Activated naive CD4-positive, alpha-beta T cell treated with anti-CD3 and anti-CD28 coated beads, Interleukin-2, amount 50 U/mL, for 72 hours (primary cell): ENCODE results near the gene SRMS. TPM values are rescaled to one million over a fixed set of nuclear protein-coding genes. Genes with fewer than 3 reads are reported as not detected.

Experiments used
- ATAC-seq, 2 donors: fragments of 150-1000 bp; cut with Tn5 transposase; 2 replicates each; pipeline ENCODE4 v1.10.0; 2021; ENCODE audit warnings: mild to moderate bottlenecking in 2 of 2, moderate library complexity in 2 of 2
- DNase-seq, 2 donors: peaks; one replicate each; pipeline ENCODE4 v3.0.0; 2021 to 2022; ENCODE audit warnings: low spot score in 2 of 2
- H3K27ac Mint-ChIP-seq, 2 donors: one replicate each; pipeline ENCODE4 v1.8.0; 2022; ENCODE audit warnings: mild to moderate bottlenecking in 2 of 2, mixed read lengths in 2 of 2
- H3K36me3 Mint-ChIP-seq, 2 donors: one replicate each; pipeline ENCODE4 v1.8.0; 2022; ENCODE audit warnings: mixed read lengths in 2 of 2
- H3K9me3 Mint-ChIP-seq, 2 donors: one replicate each; pipeline ENCODE4 v1.8.0; 2022; ENCODE audit warnings: mixed read lengths in 2 of 2
- total RNA-seq, 2 donors: library from RNA; stranded (reverse); gene quantifications; one replicate each; pipeline ENCODE4 v1.2.3, GENCODE V29; 2022

SRMS gene
- total RNA-seq, 2 donors from 2014 or later, result not detected

DNA sequence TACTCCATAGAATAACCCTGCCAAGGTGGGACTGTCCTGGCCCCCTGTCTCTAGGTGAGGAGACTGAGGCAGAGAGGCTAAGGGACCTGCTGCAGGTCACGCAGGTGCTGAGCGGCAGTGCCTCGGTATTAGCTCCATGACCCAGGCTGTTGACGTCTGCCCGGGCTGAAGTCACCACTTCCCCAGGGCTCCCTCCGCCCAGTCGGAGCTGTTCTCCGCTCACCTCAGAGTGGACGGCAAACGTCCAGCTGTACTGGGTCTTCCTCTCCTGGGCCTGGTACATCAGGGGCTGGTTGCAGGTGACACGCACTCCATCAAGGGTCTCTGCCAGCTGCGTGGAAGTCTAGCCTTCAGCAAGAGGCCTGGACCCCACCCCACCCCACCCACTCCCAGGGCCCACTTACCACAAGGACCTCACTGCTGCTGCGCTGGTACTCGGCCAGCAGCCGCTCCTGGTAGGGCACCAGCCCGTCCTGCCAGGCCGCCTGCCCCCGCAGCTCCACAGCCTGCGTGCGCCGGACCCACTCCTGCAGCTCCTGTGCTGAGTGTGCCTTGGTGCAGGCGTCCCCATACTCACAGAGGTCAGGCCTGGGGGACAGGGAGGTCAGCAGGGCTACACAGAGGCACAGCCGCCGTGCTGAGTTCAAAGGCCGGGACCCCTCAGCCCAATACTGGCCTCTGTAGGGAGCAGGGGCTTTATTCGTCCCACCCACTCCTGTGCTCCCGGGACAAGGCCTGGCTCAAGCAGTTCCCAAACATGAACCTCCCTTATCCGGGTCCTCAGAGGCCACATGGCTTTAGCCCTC, 22.9 kb upstream of the SRMS start:
- no peak overlapping the region for H3K27ac Mint-ChIP-seq
- H3K9me3 Mint-ChIP-seq, result no peaks in the 10 kb centered on the region
- ATAC-seq (no peak), DNase-seq (no peak)
- H3K36me3 Mint-ChIP-seq, result no peaks in the 10 kb centered on the region

DNA sequence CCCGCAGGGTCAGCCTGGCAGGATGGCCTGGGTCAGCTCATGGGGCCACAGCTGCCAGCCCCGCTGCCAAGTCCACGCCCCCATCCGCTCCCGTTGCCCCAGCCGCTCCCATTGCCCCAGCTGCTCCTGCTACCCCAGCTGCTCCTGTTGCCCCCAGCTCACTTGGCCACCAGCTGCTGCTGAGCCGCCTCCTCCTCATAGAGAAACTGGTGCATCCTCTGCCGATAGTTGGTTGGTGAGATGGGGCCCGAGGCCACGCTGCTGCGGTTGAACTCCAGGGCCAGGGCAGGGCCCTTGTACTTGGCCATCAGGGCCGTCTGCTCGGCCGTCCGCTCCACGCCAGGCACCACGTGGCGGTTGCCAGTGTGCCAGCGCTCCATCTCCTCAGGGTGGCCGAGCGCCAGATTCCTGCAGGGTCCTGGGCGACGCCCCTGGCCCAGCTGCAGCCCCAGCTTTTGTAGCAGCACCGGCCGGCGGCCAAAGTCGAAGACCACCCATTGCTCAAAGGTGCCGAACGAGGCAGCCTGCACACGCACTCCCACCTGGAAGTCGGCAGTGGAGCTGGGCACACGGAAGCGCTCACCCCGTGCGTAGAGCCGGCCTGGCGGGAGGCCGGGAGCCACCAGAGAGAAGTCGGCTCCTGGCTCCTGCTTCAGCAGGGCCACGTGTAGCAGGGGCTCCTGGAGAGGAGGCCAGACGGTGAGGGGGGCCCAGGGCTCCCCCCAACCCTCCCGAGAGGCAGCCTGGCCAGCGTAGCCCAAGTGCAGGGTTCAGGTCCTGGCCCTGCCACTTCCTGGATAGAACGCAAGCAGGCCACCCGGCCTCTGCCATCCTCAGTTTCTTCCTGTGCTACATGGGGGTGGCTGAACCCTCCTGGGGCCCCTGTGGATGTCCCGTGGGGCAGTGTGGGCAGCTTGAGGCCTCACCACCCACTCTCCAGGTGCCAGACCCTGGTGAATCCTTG, 21.7 kb upstream of the SRMS start:
- Mint-ChIP-seq H3K27ac (no peak overlapping the region), H3K9me3 (no peaks in the 10 kb centered on the region), H3K36me3 (no peaks in the 10 kb centered on the region)
- ATAC-seq (no peak), DNase-seq (no peak)

DNA sequence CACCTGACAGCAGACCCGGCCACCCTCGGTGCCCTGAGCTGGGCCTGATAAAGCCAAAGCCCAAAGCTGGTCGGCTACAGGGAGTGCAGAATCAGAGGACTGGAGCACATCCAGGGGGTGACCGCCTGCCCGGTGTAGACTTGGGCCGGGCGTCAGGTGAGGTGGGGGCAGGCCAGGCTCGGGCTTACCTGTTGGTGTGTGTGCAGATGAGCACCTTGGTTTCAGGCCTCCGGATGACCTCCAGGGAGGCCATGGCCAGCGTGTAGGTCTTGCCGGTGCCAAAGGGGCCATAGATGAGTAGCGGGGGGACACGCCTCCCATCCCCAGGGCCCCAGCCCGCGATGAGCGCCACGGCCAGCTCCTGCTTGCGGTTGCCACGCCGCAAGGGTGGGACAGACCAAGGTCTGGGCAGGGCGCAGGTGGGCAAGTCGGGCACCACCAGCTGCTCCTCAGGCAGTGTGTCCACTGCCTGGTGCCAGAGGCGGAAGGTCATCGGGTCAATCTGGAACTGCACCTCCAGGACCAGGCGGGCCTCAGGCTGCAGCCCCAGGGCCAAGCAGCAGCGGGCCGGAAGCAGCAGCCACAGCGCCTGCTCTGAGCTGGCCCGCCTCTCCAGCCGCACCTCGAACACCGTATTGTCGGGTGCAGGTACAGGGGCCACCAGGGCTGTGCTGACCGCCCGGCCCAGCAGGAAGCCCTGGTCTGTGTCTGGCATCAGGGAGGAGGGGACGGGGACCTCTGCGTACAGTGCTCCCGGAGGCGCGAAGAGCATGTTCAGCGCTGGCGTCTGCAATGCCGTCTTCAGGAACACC, 20.8 kb upstream of the SRMS start:
- H3K27ac Mint-ChIP-seq, result peak overlapping the region; percentile 36 to 64
- peak in 1 of 2 donors; percentile 4 for ATAC-seq
- H3K9me3 Mint-ChIP-seq, result no peaks in the 10 kb centered on the region
- no peaks in the 10 kb centered on the region for H3K36me3 Mint-ChIP-seq
- no peak for DNase-seq

DNA sequence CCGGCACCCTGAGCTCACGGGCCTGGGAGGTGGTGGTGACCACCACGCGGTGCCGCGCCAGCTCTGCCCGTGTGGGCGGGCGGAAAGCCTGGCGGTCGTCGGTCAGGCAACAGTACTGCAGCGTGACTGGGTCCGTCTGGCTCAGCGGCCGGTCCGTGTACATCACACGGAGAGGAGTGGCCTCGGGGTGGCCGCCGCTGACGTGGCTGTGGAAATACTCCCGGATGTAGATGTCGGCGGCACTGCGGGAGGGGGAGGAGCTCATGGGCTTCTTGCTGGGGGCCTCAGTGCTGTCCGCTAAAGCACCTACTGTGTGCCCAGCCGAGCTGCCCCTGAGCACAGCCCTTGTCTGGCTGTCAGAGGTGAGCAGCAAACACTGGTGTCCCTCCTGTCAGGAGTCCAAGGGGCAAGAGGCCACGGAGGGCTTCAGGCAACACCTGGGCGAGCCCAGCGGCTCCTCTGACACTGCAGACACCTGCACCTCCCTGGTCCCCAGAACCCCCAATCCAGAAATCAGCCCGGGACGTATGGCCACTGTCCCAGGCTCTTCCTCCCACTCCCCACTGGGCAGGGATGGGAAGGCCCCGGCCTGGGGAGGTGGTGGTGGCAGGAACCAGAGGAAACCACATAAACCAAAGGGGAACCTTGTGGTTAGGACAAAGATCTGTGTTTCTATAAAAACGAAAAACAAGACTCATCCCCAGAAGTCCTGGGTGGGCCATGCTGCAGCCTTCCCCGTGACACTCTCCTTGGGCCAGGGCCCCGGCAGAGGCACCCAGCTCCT, 20.0 kb upstream of the SRMS start:
- Mint-ChIP-seq H3K27ac (peak overlapping the region; percentile 36 to 64), H3K36me3 (no peaks in the 10 kb centered on the region), H3K9me3 (no peaks in the 10 kb centered on the region)
- ATAC-seq (peak; percentile 87 to 89), DNase-seq (peak; percentile 60 to 78)

DNA sequence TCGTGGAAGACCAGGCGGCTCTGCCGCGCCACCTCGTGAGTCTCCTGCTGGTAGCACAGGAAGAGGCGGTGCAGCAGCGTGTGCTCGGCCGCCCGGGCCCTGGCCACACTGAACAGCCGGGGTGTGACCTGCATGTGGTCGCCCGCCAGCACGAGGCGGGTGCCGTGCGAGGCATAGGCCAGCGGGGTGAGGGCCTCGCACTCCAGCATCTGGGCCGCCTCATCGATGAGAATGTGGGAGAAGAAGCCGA, 19.5 kb upstream of the SRMS start:
- Mint-ChIP-seq H3K36me3 (no peaks in the 10 kb centered on the region), H3K9me3 (no peaks in the 10 kb centered on the region), H3K27ac (peak overlapping the region in 1 of 2 donors; percentile 64)
- no peak for DNase-seq
- ATAC-seq, result no peak

DNA sequence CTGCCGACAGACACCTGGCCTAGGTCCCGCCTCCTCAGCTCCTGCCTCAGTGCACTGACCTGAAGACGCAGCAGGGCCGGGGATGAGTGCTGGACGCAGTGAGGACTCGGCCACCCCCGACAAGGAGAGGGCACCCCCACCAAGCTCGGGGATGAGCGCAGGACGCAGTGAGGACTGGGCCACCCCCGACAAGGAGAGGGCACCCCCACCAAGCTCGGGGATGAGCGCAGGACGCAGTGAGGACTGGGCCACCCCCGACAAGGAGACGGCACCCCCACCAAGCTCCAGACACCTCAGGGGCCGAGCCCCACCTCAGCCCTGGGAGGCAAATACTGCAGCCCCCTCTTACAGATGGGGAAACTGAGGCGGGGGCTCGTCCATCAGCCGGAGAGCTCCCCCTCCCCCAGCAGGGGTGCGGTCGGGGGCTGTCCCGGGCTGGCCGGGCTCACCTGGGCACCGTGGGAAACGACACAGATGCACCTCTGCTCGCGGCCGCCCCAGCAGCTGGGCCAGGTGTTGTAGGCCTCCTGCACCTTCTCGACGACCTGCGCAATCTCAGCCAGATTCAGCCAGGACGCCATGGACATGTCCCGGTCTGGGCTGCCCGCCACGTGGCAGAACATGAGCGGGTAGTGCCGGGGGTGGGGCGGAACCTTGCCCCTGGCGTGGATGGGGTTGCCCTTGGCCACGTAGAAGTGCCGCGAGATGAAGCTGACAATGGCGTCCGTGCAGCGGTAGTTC, 19.0 kb upstream of the SRMS start:
- H3K36me3 Mint-ChIP-seq, result no peaks in the 10 kb centered on the region
- DNase-seq (no peak), ATAC-seq (no peak)
- H3K9me3 Mint-ChIP-seq, result no peaks in the 10 kb centered on the region
- H3K27ac Mint-ChIP-seq, result no peak overlapping the region

DNA sequence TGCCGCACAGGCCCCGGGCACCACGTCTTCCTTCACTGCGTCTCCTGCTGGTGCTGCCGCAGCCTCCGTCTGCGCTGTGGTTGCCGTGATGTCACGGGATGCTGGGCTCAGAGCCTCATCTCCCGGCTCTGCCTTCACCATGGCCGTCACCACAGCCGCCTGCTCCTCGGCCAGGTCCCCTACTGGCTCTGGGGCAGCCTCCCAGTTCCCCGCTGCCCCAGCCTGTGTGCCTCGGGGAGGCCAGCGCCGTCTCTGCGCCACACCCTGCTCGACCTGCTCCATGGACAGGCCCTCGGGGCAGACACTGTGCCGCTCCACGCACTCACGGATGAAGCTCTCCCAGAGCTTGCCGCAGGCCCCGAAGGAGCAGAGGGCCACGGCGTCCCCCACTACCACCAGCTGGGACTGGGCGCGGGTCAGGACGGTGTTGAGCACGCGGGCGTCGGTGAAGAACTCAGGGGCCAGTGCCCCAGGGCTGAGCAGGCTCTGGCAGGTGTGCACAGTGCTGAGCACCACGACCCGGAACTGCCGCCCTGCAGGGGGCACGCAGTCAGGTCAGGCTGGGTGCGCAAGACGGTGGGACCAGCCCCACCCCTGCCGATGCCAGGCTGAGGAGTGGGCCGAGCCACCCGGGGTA, 18.3 kb upstream of the SRMS start:
- no peaks in the 10 kb centered on the region for H3K36me3 Mint-ChIP-seq

DNA sequence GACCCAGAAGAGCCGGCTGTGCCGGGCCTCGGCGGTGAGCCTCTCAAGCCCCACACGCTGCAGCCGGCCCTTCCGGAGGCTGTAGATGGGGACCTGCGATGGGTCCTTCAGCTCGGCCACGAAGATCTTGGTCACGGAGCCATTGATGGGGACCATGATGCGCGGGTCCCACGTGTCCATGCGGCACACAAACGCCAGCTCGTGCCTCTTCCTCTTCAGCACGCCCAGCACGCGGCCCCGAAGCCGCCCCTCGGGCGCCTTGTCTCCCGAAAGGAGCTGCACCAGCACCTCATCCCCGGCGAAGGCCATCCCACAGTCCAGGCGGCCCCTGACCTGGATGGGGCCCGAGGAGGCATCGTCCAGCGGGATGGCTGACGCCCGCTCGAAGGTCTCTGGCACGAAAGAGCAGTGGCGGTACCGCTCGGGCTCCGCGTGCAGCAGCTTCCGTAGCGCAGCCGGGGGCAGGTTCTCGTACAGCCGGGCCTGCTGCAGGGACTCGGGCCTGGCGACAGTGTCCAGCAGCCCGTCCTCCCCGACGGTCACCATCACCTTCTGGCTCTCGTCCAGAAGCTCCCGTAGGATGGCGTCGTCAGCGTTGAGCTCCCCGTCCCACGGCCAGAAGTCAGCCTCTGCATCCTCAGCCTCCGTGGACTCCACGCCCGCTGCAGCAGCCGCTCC, 17.6 kb upstream of the SRMS start:
- Mint-ChIP-seq H3K9me3 (no peaks in the 10 kb centered on the region), H3K36me3 (peaks cover 0 to 5% of the 10 kb centered on the region in 2 donors), H3K27ac (no peak overlapping the region)
- DNase-seq, result no peak
- ATAC-seq, result no peak

More for the DNA sequence above, 18.3 kb upstream of the SRMS start:
- no peak for ATAC-seq
- no peak for DNase-seq
- no peaks in the 10 kb centered on the region for H3K9me3 Mint-ChIP-seq
- H3K27ac Mint-ChIP-seq, result no peak overlapping the region

DNA sequence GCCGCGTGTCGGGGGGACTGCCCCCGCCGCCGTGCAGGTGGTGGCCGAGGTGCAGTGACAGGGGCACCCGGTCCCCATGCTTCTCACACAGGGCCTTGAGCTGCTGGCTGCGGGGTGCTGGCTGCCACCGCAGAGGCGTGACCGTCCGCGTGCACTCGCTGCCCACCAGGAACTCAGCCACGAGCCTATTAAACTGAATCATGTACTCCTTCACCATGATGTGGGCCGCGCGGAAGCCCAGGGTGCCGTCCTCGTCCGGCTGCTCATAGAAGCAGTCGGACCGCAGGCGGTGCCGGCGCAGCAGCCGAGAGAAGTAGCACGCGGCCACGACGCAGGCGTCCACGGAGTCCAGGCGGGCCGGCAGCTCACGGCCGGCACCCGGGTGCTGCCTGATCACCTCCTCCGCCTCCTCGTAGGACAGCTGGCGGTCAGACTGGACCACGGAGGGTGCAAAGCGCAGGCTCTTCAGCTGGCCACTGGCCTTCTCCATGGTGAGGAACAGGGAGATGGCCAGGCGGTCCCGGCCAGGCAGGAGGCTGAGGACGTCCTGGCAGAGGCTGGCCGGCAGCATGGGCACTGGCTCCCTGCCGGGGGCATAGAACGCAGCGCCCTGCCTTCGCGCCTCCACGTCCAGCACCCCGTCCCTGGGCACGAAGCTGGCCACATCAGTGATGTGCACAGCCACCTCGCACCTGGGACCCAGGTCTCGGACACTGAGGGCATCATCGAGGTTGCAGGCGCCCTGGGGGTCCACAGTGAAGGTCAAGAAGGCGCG, 16.7 kb upstream of the SRMS start:
- ATAC-seq (no peak), DNase-seq (no peak)
- no peaks in the 10 kb centered on the region for H3K9me3 Mint-ChIP-seq
- no peak overlapping the region for H3K27ac Mint-ChIP-seq
- peaks cover 0 to 5% of the 10 kb centered on the region in 2 donors for H3K36me3 Mint-ChIP-seq

DNA sequence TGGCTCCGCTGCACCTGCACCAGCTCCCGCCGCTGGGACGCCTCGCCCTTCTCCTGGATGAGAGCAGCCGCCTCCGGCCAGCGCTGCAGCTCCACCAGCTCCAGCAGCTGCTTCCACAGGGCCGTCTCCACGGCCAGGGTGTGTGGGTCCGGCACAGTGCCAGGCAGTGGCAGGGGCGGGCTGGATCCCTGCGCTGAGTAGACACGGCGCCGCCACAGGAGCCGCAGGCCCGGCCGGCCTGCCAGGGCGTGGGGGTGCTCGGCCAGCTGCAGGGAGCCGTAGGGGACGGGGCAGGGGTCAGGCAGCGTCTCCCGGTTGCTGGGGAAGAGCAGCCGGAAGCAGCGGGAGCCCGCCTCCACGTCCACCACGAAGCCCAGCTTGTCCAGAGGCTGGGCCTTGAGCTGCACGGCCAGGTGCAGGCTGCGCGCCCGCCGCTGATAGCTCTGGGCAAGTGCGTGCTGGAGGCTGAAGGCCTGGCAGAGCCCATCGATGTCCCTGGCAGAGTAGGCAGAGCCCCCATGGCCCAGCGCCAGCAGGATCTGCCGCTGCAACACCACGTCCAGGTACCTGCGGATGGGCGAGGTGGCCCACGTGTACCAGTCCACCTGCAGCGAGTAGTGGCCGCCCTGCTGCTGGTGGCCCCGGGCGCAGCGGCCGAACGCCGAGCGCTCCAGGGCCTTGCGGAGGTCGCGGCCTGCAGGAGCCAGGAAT, 15.8 kb upstream of the SRMS start:
- H3K9me3 Mint-ChIP-seq, result no peaks in the 10 kb centered on the region

DNA sequence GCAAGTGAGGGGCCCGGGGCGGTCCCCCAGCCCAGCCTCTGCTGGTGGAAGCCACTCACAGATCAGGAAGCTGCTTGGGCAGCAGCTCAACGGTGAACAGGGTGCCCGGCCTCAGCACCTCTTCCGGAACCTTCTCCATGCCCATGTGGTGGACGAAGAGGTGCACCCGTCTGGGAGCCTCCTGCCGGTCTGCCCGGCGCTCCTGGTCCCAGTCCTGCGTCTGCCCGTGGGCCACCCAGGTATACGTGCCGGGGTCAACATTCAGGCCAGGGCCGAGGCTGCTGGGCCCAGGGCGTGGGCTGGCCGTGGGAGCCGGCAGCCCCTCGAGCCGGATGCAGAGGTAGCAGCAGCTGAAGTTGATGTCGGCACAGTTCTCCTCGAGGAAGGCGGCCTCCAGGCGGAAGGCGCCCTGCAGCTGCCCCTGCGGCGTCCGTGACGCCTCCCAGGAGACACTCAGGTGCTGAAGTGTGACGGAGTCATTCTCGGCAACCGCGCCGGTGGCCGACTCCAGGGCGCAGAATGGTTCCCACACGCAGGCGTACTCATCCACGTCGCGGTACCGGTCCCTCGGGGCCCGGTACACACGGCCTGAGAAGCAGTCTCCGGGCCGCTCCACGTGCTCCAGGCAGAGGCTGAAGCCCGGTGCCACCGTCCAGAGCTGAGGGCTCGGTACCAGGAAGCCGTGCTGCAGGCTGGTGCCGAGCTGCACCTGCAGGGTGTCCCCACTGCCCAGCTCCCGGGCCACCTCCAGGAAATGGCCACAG, 15.1 kb upstream of the SRMS start:
- DNase-seq (no peak), ATAC-seq (no peak)
- H3K9me3 Mint-ChIP-seq, result no peaks in the 10 kb centered on the region

More for the DNA sequence above, 15.8 kb upstream of the SRMS start:
- no peak overlapping the region for H3K27ac Mint-ChIP-seq
- ATAC-seq (no peak), DNase-seq (no peak)
- peaks cover 0 to 5% of the 10 kb centered on the region in 2 donors for H3K36me3 Mint-ChIP-seq

DNA sequence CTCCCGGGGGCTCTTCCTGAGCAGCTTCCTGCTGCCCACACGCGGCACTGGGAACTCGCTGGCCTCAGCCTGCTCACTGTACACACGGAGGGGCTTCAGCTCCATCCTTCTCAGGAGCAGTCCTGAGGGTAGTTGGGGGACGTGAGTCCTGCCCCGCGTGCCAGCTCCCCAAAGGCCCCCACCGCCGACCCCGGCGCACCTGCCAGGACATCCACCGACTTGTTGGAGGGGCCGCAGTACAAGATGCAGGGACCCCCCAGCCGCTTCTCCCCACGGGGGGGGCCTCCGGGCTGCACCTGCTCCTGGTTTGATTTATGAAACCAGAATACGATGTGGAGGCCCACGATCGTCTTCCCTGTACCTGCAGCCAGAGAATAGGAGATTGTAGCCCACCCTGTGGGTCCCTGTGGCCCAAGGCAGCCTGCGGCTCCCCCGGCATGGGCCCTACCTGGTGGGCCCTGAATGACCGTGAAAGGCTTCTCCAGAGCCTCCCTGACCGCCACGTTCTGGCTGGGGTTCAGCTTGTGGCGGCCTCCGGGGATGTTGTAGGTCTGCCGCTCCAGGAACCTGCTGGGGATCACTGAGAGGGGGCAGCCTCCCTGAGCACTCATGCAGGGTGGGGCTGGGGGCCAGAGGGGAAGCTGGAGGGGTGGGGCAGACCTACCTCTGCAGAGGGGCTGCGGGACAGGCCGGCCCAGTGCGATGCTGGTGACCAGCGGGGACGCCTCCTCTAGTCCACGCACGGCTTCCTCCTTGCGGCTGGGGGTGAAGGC, 14.3 kb upstream of the SRMS start:
- H3K9me3 Mint-ChIP-seq, result no peaks in the 10 kb centered on the region
- H3K27ac Mint-ChIP-seq, result no peak overlapping the region
- ATAC-seq, result no peak

More for the DNA sequence above, 15.1 kb upstream of the SRMS start:
- no peak overlapping the region for H3K27ac Mint-ChIP-seq
- H3K36me3 Mint-ChIP-seq, result peaks cover 0 to 5% of the 10 kb centered on the region in 2 donors

More for the DNA sequence above, 14.3 kb upstream of the SRMS start:
- no peak for DNase-seq
- H3K36me3 Mint-ChIP-seq, result peaks cover 0 to 5% of the 10 kb centered on the region in 2 donors
